Measurements from ENCODE around the gene ETFBKMT. TPM values are rescaled to one million over a fixed set of nuclear protein-coding genes. Genes with fewer than 3 reads are reported as not detected.

Gene ETFBKMT
- total and polyA plus RNA-seq, 2 of the 13 experiments (the other 11 are each of a cell fraction or from before 2014, with no cell fraction given), result 0.62 to 0.93 TPM

GRCh38 chr12:31672521-31672920 lies 13.0 kb downstream of the ETFBKMT start (continued):
- TF ChIP-seq ZBTB34 (CRISPR knock-in tag; IDR thresholded peaks at IDR 0.05), result no peak

GRCh38 chr12:31682136-31682962 lies 22.9 kb downstream of the ETFBKMT start:
- DNase-seq (ENCODE audit: low spot score), result peak; percentile 81
- Histone ChIP-seq H3K4me2 (ENCODE audit: low read depth, low read length) (no peak overlapping the region), H4K20me1 (ENCODE audit: insufficient read depth, low read length) (no peaks in the 10 kb centered on the region), H3K4me3 (replicated peaks in 1 of 3; ENCODE audit: insufficient read depth in 1 of 3, low read depth in 2 of 3, low read length in 3 of 3) (no peak overlapping the region), H2AFZ (ENCODE audit: low read length) (no peak overlapping the region), H3K9me3 (ENCODE audit: low read length) (no peaks in the 10 kb centered on the region; the same call in 1 of the 2 replicates), H3K9ac (ENCODE audit: insufficient read depth, low read depth, low read length) (no peak overlapping the region), H3K27me3 (ENCODE audit: control insufficient read depth in 1 of 2, insufficient read depth in 2 of 2, low read length in 2 of 2) (no peaks in the 10 kb centered on the region), H3K36me3 (replicated peaks in 1 of 2; ENCODE audit: control insufficient read depth in 1 of 2, insufficient read depth in 2 of 2, low read length in 2 of 2) (no peaks in the 10 kb centered on the region), H3K79me2 (ENCODE audit: insufficient read depth, low read length) (no peaks in the 10 kb centered on the region), H3K27ac (ENCODE audit: extremely low read length, insufficient read depth, low read length) (no peak overlapping the region), H3K4me1 (ENCODE audit: insufficient read depth, low read length) (no peaks in the 10 kb centered on the region)
- peak; percentile 90 for FAIRE-seq
- BruUV-seq (replicated peaks), result no TSS peak
- in situ Hi-C loops (cut with HindIII; ENCODE audit: extremely low pct_ligation_motif_present, low pct_unique_long_range_greater_than_20kb), result no loop called here
- ATAC-seq, result peak; percentile 92
- intact Hi-C loops (cut with micrococcal nuclease; ENCODE audit: unreplicated experiment), result loop anchor here (1.0 to 5.0 kb wide), 4 partner anchors 235 to 620 kb away; partner anchors contain the start of gene RESF1
- CTCF ChIA-PET (ENCODE audit: low intra/inter-chr PET ratio, low total read pairs), result interaction anchor here (1.1 to 1.6 kb wide), 5 partner anchors 29 to 630 kb away, joined by 4 to 7 read pairs (median 5); no protein-coding TSS in a partner anchor
- WGBS (ENCODE audit: low lambda C conversion rate), result 26% methylated on average over 10 of the region's 10 CpGs
- POLR2A ChIA-PET, result no interaction called here
- TF ChIP-seq RORA (CRISPR knock-in tag; IDR thresholded peaks at IDR 0.05) (no peak), ZBTB38 (CRISPR knock-in tag; IDR thresholded peaks at IDR 0.05) (no peak), STAG1 (CRISPR knock-in tag; IDR thresholded peaks at IDR 0.05) (peak; percentile 98), MNT (IDR thresholded peaks at IDR 0.05) (no peak), ERF (CRISPR knock-in tag; IDR thresholded peaks at IDR 0.05) (0 out of 2 replicates have a peak, but pooled peaks have one; percentile 28), RAD21 (CRISPR knock-in tag; IDR thresholded peaks at IDR 0.05) (peak; percentile 95), KAT8 (CRISPR knock-in tag; IDR thresholded peaks at IDR 0.05) (0 out of 2 replicates have a peak, but pooled peaks have one; percentile 17), BCL6 (CRISPR knock-in tag; IDR thresholded peaks at IDR 0.05) (0 out of 2 replicates have a peak, but pooled peaks have one; percentile 13), DMTF1 (CRISPR knock-in tag; IDR thresholded peaks at IDR 0.05) (no peak), ZNF280D (CRISPR knock-in tag; IDR thresholded peaks at IDR 0.05) (peak; percentile 99), FOXA3 (CRISPR knock-in tag; IDR thresholded peaks at IDR 0.05) (0 out of 2 replicates have a peak, but pooled peaks have one; percentile 25)
